Endothelial cell of umbilical vein (primary cell): ENCODE data around the gene CFAP97. TPM values are rescaled to one million over a fixed set of nuclear protein-coding genes. Genes with fewer than 3 reads are reported as not detected.

Experiments
- BruUV-seq: library from RNA; stranded (reverse); fragments of 400-500 nt; replicated peaks from 2 replicates; lab custom pipeline; 2021; lab: Mats Ljungman, UMichigan
- CTCF ChIA-PET: fragments of 300-600, 350-600 bp; sonication (Branson Sonifier 250); formaldehyde crosslinking; loops from one replicate; lab custom pipeline; 2021; ENCODE audit warnings: antibody characterized with exemption, inconsistent platforms; lab: Charles Lee
- POLR2A ChIA-PET: fragments of 300-600, 350-600 bp; sonication (Branson Sonifier 250); formaldehyde crosslinking; loops from one replicate; lab custom pipeline; 2021; ENCODE audit warnings: antibody characterized with exemption, inconsistent platforms; lab: Charles Lee
- DNase-seq: peaks from one replicate; pipeline ENCODE4 v3.0.0-alpha.2; 2011; ENCODE audit warnings: low read depth, low spot score
- FAIRE-seq: peaks from 2 replicates; lab custom pipeline; 2011; peaks lifted over from hg19 to GRCh38; lab: Jason Lieb, UNC
- H2AFZ ChIP-seq: 2 replicates; pipeline ENCODE4 v1.6.0; 2012; ENCODE audit warnings: low read depth, low read length, control low read depth, inconsistent platforms
- H3K27ac ChIP-seq: 2 replicates; pipeline ENCODE4 v1.5.1; 2011; ENCODE audit warnings: low read depth, mild to moderate bottlenecking, control low read depth, low read length, moderate library complexity; ENCODE audit not compliant: insufficient read depth
- H3K27me3 ChIP-seq, 2 experiments: 2 replicates each; pipeline versions ENCODE4 v1.6.0 to v1.6.1; 2011; ENCODE audit warnings: low read length in 2 of 2, mixed read lengths in 1 of 2; ENCODE audit not compliant: control insufficient read depth in 2 of 2, insufficient read depth in 2 of 2
- H3K36me3 ChIP-seq, 2 experiments: 2 replicates in 1 of 2; 3 replicates in 1 of 2; pipeline ENCODE4 v1.5.1; 2011; ENCODE audit warnings: low read length in 2 of 2, mild to moderate bottlenecking in 1 of 2, moderate library complexity in 1 of 2; ENCODE audit not compliant: control insufficient read depth in 2 of 2, insufficient read depth in 2 of 2; ENCODE audit errors: extremely low read depth in 1 of 2
- H3K4me1 ChIP-seq: 3 replicates; pipeline ENCODE4 v1.5.1; 2011; ENCODE audit warnings: mild to moderate bottlenecking, low read length; ENCODE audit not compliant: control insufficient read depth, insufficient read depth; ENCODE audit errors: extremely low read depth
- H3K4me2 ChIP-seq: 2 replicates; pipeline ENCODE4 v1.6.1; 2011; ENCODE audit warnings: low read length, control low read depth, mixed read lengths; ENCODE audit not compliant: insufficient read depth
- H3K4me3 ChIP-seq, 3 experiments: fragments of 200-600 bp in 1 of 3; sonication (generic), shearing (Covaris generic) in 1 of 3; replicated peaks in 1 of 3; 2 replicates each; pipeline ENCODE4 v1.5.1; 2011 to 2016; ENCODE audit warnings: control low read depth in 3 of 3, low read length in 3 of 3, mild to moderate bottlenecking in 2 of 3, inconsistent platforms in 1 of 3, low read depth in 1 of 3, moderate library complexity in 1 of 3; ENCODE audit not compliant: insufficient read depth in 1 of 3
- H3K79me2 ChIP-seq: 2 replicates; pipeline ENCODE4 v1.6.0; 2012; ENCODE audit warnings: low read length, inconsistent platforms; ENCODE audit not compliant: control insufficient read depth, insufficient read depth
- H3K9ac ChIP-seq: replicated peaks from 2 replicates; pipeline ENCODE3; 2011; ENCODE audit warnings: low read length, control low read depth; ENCODE audit not compliant: insufficient read depth; ENCODE audit errors: extremely low read depth
- H3K9me1 ChIP-seq: replicated peaks from 3 replicates; pipeline ENCODE4 v1.6.0; 2011; ENCODE audit warnings: mild to moderate bottlenecking, low read length; ENCODE audit not compliant: control insufficient read depth, insufficient read depth; ENCODE audit errors: extremely low read depth
- H3K9me3 ChIP-seq: replicated peaks from 2 replicates; pipeline ENCODE4 v1.5.1; 2012; ENCODE audit warnings: low read length, inconsistent platforms; ENCODE audit not compliant: control insufficient read depth, insufficient read depth
- H4K20me1 ChIP-seq: replicated peaks from 2 replicates; pipeline ENCODE3; 2011; ENCODE audit warnings: mild to moderate bottlenecking, low read length; ENCODE audit not compliant: control insufficient read depth, insufficient read depth; ENCODE audit errors: extremely low read depth
- EZH2 ChIP-seq: IDR thresholded peaks from 2 replicates; pipeline ENCODE4 v1.6.1; 2012; ENCODE audit warnings: borderline replicate concordance, low read depth, mild to moderate bottlenecking, moderate library complexity, low read length, inconsistent platforms; ENCODE audit not compliant: severe bottlenecking
- FOS ChIP-seq: IDR thresholded peaks from 2 replicates; pipeline ENCODE4 v1.6.1; 2011; ENCODE audit warnings: mild to moderate bottlenecking, low read length, moderate library complexity, borderline replicate concordance; ENCODE audit not compliant: insufficient read depth
- GATA2 ChIP-seq: IDR thresholded peaks from 2 replicates; pipeline ENCODE4 v1.7.0; 2011; ENCODE audit warnings: low read depth, mild to moderate bottlenecking, moderate library complexity, mixed read lengths, low read length; ENCODE audit not compliant: insufficient read length, insufficient read depth
- JUN ChIP-seq: IDR thresholded peaks from 2 replicates; pipeline ENCODE4 v1.6.1; 2011; ENCODE audit warnings: borderline replicate concordance, low read depth; ENCODE audit not compliant: insufficient read length, insufficient read depth
- MYC ChIP-seq: IDR thresholded peaks from one replicate; pipeline ENCODE4 v1.6.1; 2011; ENCODE audit warnings: mild to moderate bottlenecking, low read depth, low read length
- POLR2A ChIP-seq: IDR thresholded peaks from 2 replicates; pipeline ENCODE4 v1.6.1; 2012; ENCODE audit warnings: low read depth, mild to moderate bottlenecking, control low read depth, low read length
- POLR2AphosphoS5 ChIP-seq: IDR thresholded peaks from 2 replicates; pipeline ENCODE4 v1.6.1; 2012; ENCODE audit warnings: low read depth, mild to moderate bottlenecking, control low read depth, low read length, moderate library complexity; ENCODE audit not compliant: insufficient read depth
- dilution Hi-C: fragments of 300-500 bp; cut with MboI; formaldehyde crosslinking; loops from one replicate; pipeline ENCODE4 v1.15.0; 2019; ENCODE audit warnings: low sequenced_read_pairs; ENCODE audit not compliant: extremely low pct_ligation_motif_present
- intact Hi-C: fragments of 100-400 bp; cut with micrococcal nuclease; formaldehyde crosslinking; loops from one replicate; pipeline ENCODE4 v1.10.0; 2022
- polyA plus RNA-seq, 4 experiments: library from polyadenylated mRNA; depleted of rRNA in 3 of 4; stranded (reverse) in 3 of 4; unstranded in 1 of 4; fragments of >200 nt; gene quantifications; 2 replicates each; pipeline versions ENCODE4 v1.2.1 to v1.2.3, GENCODE V29; 2011 to 2012; ENCODE audit warnings: missing spikeins in 1 of 4
- total RNA-seq: library from RNA; stranded (reverse); gene quantifications from 2 replicates; pipeline ENCODE4 v1.2.3, GENCODE V29; 2021
- TF ChIP-seq, protein P1 (sequence below), 2 donors: IDR thresholded peaks; 1 replicate in 1 of 2; 2 replicates in 1 of 2; pipeline ENCODE4 v1.5.1; 2011; ENCODE audit warnings: low read length in 2 of 2, mild to moderate bottlenecking in 2 of 2, moderate library complexity in 2 of 2, control low read depth in 1 of 2, inconsistent platforms in 1 of 2, low read depth in 1 of 2; ENCODE audit not compliant: insufficient read depth in 1 of 2; ENCODE audit errors: extremely low read depth in 1 of 2
- TF ChIP-seq, protein P2 (sequence below): IDR thresholded peaks from 2 replicates; pipeline ENCODE4 v1.6.1; 2011; ENCODE audit not compliant: insufficient read depth, insufficient read length

Gene CFAP97
- total and polyA plus RNA-seq, 2 donors (not counting 3 experiments of a cell fraction or from before 2014, with no cell fraction given), result 5.3 to 22.4 TPM

GRCh38 chr4:185237175-185237574 is 33.4 kb upstream of the CFAP97 start:
- peaks cover 2% of the 10 kb centered on the region for H3K9me3 ChIP-seq
- H4K20me1 ChIP-seq, result no peaks in the 10 kb centered on the region
- ChIA-PET POLR2A (no interaction called here), CTCF (no interaction called here)
- H3K27ac ChIP-seq, result no peak overlapping the region
- DNase-seq (peak; percentile 50), FAIRE-seq (peak; percentile 65)
- peaks cover 17% of the 10 kb centered on the region for H3K79me2 ChIP-seq
- no peaks in the 10 kb centered on the region for H3K27me3 ChIP-seq
- H3K36me3 ChIP-seq, result no peaks in the 10 kb centered on the region
- no peak overlapping the region for H3K9ac ChIP-seq
- intact Hi-C loops (no loop called here), dilution Hi-C loops (no loop called here)
- TF ChIP-seq JUN, result no peak
- TF ChIP-seq POLR2A, result no peak
- TF ChIP-seq, protein P1, sequence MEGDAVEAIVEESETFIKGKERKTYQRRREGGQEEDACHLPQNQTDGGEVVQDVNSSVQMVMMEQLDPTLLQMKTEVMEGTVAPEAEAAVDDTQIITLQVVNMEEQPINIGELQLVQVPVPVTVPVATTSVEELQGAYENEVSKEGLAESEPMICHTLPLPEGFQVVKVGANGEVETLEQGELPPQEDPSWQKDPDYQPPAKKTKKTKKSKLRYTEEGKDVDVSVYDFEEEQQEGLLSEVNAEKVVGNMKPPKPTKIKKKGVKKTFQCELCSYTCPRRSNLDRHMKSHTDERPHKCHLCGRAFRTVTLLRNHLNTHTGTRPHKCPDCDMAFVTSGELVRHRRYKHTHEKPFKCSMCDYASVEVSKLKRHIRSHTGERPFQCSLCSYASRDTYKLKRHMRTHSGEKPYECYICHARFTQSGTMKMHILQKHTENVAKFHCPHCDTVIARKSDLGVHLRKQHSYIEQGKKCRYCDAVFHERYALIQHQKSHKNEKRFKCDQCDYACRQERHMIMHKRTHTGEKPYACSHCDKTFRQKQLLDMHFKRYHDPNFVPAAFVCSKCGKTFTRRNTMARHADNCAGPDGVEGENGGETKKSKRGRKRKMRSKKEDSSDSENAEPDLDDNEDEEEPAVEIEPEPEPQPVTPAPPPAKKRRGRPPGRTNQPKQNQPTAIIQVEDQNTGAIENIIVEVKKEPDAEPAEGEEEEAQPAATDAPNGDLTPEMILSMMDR (IDR thresholded peaks at IDR 0.05; ENCODE audit: extremely low read depth in 1 of 2, insufficient read depth in 1 of 2, low read depth in 1 of 2, low read length in 2 of 2), result no peak
- no peak for TF ChIP-seq MYC
- TF ChIP-seq FOS, result no peak
- TF ChIP-seq GATA2, result no peak
- TF ChIP-seq EZH2, result no peak
- TF ChIP-seq, protein P2, sequence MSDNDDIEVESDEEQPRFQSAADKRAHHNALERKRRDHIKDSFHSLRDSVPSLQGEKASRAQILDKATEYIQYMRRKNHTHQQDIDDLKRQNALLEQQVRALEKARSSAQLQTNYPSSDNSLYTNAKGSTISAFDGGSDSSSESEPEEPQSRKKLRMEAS, result no peak
- TF ChIP-seq POLR2AphosphoS5, result no peak
- no peak overlapping the region for H3K4me3 ChIP-seq
- no peaks in the 10 kb centered on the region for H3K9me1 ChIP-seq
- H3K4me1 ChIP-seq, result peaks cover 3% of the 10 kb centered on the region
- no TSS peak for BruUV-seq
- H3K4me2 ChIP-seq, result peak overlapping the region; percentile 17
- no peak overlapping the region for H2AFZ ChIP-seq
